ENCODE data around the gene POLE. TPM values are rescaled to one million over a fixed set of nuclear protein-coding genes. Genes with fewer than 3 reads are reported as not detected.

Gene POLE
- total and polyA plus RNA-seq, 9 of the 15 experiments (the other 6 are each of a cell fraction or from before 2014, with no cell fraction given): 2.4 to 154 (median 49.6) TPM

- TF ChIP-seq TCFL5 (CRISPR knock-in tag; conservative IDR thresholded peaks at IDR 0.05) (no peak), MNT (conservative IDR thresholded peaks at IDR 0.05) (peak; percentile 29 to 78; a peak in 3 of 4 replicates), YY1 (IDR thresholded peaks at IDR 0.05; ENCODE audit: borderline replicate concordance in 1 of 3, control insufficient read depth in 1 of 3, extremely low read depth in 1 of 3, insufficient read depth in 3 of 3, insufficient read length in 1 of 3, insufficient replicate concordance in 2 of 3, low read depth in 1 of 3, low read length in 2 of 3) (peak; percentile 19 to 92 (median 72)), ZNF121 (CRISPR knock-in tag; conservative IDR thresholded peaks at IDR 0.05) (no peak), NEUROD1 (IDR thresholded peaks at IDR 0.05; ENCODE audit: borderline replicate concordance, low read depth, low read length, partially characterized antibody) (peak; percentile 96), TGIF2 (CRISPR knock-in tag; IDR thresholded peaks at IDR 0.05) (0 out of 2 replicates have a peak, but pooled peaks have one; percentile 19), U2AF1 (optimal IDR thresholded peaks at IDR 0.05; ENCODE audit: low read depth, low read length) (peak; percentile 82), MED1 (CRISPR knock-in tag; IDR thresholded peaks at IDR 0.05; ENCODE audit: borderline replicate concordance) (no peak), MAFF (IDR thresholded peaks at IDR 0.05; ENCODE audit: low read length) (peak; percentile 36; the same call in 1 of the 2 replicates), NCOA2 (IDR thresholded peaks at IDR 0.05; ENCODE audit: partially characterized antibody in 2 of 2) (peak in 1 of 2 experiments; percentile 98), FIP1L1 (IDR thresholded peaks at IDR 0.05; ENCODE audit: low read depth, low read length, poor library complexity, severe bottlenecking) (peak; percentile 88), PCBP1 (IDR thresholded peaks at IDR 0.05; ENCODE audit: low read depth, low read length, poor library complexity, severe bottlenecking) (peak; percentile 92), ZNF766 (CRISPR knock-in tag; conservative IDR thresholded peaks at IDR 0.05) (no peak), KDM2B (CRISPR knock-in tag; IDR thresholded peaks at IDR 0.05) (0 out of 2 replicates have a peak, but pooled peaks have one; percentile 57), TOE1 (IDR thresholded peaks at IDR 0.05; ENCODE audit: borderline replicate concordance) (peak; percentile 85; the same call in 1 of the 2 replicates), TOE1 (CRISPR knock-in tag; IDR thresholded peaks at IDR 0.05; ENCODE audit: borderline replicate concordance, low read depth) (no peak), AFF1 (IDR thresholded peaks at IDR 0.05; ENCODE audit: low read depth in 1 of 2, partially characterized antibody in 2 of 2) (no peak), CREB1 (IDR thresholded peaks at IDR 0.05) (peak; percentile 44; the same call in 1 of the 2 replicates), CREB1 (CRISPR knock-in tag; IDR thresholded peaks at IDR 0.05) (peak; percentile 46; the same call in 1 of the 2 replicates), ETV1 (tag; conservative IDR thresholded peaks at IDR 0.05; ENCODE audit: low read depth) (peak; percentile 54; the same call in 1 of the 2 replicates)
These were observed at the start of gene POLE, which contains the start of gene PXMP2 (continued) for GRCh38 chr12:132687211-132688164.
